Measurements from ENCODE around the gene LRRC1.

DNA sequence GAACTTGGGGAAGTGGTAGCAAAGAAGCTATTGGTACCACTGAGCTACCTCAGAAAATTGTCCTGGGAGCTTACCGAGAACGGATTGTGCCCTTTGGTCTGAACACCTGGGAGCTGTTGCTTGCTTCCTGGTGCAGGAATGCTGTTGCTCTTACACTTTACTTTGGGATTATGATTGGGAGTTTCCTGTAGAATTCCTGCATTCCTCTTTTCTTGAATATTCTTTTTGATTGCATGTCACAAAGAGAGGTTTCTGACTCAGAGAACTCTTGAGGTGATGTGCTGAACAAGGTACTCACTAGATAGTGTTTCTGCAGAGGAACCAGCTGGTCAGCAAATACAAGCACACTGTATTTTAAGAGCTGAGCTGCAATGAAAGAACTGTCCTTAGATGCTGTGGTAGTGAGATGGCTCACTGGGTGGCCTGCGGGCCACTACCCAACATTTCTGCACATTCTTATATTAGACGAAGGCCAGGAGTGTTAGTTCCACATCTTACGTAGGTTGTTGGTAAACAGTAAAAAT is 35.0 kb downstream of the LRRC1 start:
- TF ChIP-seq, protein P1, sequence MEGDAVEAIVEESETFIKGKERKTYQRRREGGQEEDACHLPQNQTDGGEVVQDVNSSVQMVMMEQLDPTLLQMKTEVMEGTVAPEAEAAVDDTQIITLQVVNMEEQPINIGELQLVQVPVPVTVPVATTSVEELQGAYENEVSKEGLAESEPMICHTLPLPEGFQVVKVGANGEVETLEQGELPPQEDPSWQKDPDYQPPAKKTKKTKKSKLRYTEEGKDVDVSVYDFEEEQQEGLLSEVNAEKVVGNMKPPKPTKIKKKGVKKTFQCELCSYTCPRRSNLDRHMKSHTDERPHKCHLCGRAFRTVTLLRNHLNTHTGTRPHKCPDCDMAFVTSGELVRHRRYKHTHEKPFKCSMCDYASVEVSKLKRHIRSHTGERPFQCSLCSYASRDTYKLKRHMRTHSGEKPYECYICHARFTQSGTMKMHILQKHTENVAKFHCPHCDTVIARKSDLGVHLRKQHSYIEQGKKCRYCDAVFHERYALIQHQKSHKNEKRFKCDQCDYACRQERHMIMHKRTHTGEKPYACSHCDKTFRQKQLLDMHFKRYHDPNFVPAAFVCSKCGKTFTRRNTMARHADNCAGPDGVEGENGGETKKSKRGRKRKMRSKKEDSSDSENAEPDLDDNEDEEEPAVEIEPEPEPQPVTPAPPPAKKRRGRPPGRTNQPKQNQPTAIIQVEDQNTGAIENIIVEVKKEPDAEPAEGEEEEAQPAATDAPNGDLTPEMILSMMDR (IDR thresholded peaks at IDR 0.05) = no peak
- no peak for TF ChIP-seq EP300 (IDR thresholded peaks at IDR 0.05)
- TF ChIP-seq POLR2A (IDR thresholded peaks at IDR 0.05; ENCODE audit: low read depth) = no peak
- no peak for TF ChIP-seq POLR2AphosphoS5 (IDR thresholded peaks at IDR 0.05)

All from esophagus muscularis mucosa (tissue), 4 donors.